Glutamatergic neuron (in vitro differentiated cells): Measurements from ENCODE around the gene POLR1A. TPM values are rescaled to one million over a fixed set of nuclear protein-coding genes. Genes with fewer than 3 reads are reported as not detected.

ENCODE experiments used
- DNase-seq: peaks from one replicate; pipeline ENCODE4 v3.0.0; 2022
- H3K27ac Mint-ChIP-seq: one replicate; pipeline ENCODE4 v1.8.0; 2020; ENCODE audit warnings: mild to moderate bottlenecking, mixed read lengths, inconsistent platforms; ENCODE audit not compliant: unreplicated experiment
- H3K27me3 Mint-ChIP-seq: one replicate; pipeline ENCODE4 v1.8.0; 2020; ENCODE audit warnings: mild to moderate bottlenecking, moderate library complexity, mixed read lengths, inconsistent platforms; ENCODE audit not compliant: unreplicated experiment
- H3K36me3 Mint-ChIP-seq: one replicate; pipeline ENCODE4 v1.8.0; 2020; ENCODE audit warnings: mild to moderate bottlenecking, mixed read lengths, inconsistent platforms; ENCODE audit not compliant: unreplicated experiment
- H3K4me1 Mint-ChIP-seq: one replicate; pipeline ENCODE4 v1.8.0; 2020; ENCODE audit warnings: mild to moderate bottlenecking, low read depth, mixed read lengths, inconsistent platforms; ENCODE audit not compliant: unreplicated experiment
- H3K4me3 Mint-ChIP-seq: one replicate; pipeline ENCODE4 v1.8.0; 2020; ENCODE audit warnings: mild to moderate bottlenecking, mixed read lengths, inconsistent platforms; ENCODE audit not compliant: unreplicated experiment
- H3K9me3 Mint-ChIP-seq: one replicate; pipeline ENCODE4 v1.8.0; 2020; ENCODE audit warnings: mild to moderate bottlenecking, moderate library complexity, mixed read lengths, inconsistent platforms; ENCODE audit not compliant: unreplicated experiment
- total RNA-seq: library from RNA; stranded (reverse); fragmentation: NEBNext Ultra II Directional; extraction: Animal tissue kit (Norgen Biotek cat#: 25700); gene quantifications from one replicate; pipeline ENCODE4 v1.2.1, GENCODE V29; 2021; ENCODE audit not compliant: unreplicated experiment
- TF ChIP-seq, protein P1 (sequence below): fragments of 200-600 bp; sonication (generic); IDR thresholded peaks from one replicate; pipeline ENCODE4 v1.5.0; 2021; ENCODE audit not compliant: partially characterized antibody, unreplicated experiment

The POLR1A gene
- total RNA-seq, 1 donor from 2014 or later = 34.7 TPM

GRCh38 chr2:85997017-85997970 lies 108.4 kb downstream of the POLR1A start:
- peaks cover 8% of the 10 kb centered on the region for H3K36me3 Mint-ChIP-seq

GRCh38 chr2:85996591-85996990 lies 109.1 kb downstream of the POLR1A start:
- Mint-ChIP-seq H3K27me3 (peaks cover 7% of the 10 kb centered on the region), H3K9me3 (peaks cover 5% of the 10 kb centered on the region), H3K4me3 (no peak overlapping the region), H3K36me3 (peaks cover 8% of the 10 kb centered on the region), H3K27ac (no peak overlapping the region), H3K4me1 (peaks cover 5% of the 10 kb centered on the region)
- TF ChIP-seq, protein P1, sequence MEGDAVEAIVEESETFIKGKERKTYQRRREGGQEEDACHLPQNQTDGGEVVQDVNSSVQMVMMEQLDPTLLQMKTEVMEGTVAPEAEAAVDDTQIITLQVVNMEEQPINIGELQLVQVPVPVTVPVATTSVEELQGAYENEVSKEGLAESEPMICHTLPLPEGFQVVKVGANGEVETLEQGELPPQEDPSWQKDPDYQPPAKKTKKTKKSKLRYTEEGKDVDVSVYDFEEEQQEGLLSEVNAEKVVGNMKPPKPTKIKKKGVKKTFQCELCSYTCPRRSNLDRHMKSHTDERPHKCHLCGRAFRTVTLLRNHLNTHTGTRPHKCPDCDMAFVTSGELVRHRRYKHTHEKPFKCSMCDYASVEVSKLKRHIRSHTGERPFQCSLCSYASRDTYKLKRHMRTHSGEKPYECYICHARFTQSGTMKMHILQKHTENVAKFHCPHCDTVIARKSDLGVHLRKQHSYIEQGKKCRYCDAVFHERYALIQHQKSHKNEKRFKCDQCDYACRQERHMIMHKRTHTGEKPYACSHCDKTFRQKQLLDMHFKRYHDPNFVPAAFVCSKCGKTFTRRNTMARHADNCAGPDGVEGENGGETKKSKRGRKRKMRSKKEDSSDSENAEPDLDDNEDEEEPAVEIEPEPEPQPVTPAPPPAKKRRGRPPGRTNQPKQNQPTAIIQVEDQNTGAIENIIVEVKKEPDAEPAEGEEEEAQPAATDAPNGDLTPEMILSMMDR = no peak
- no peak for DNase-seq

More at GRCh38 chr2:85997017-85997970, 108.4 kb downstream of the POLR1A start:
- no peak overlapping the region for H3K27ac Mint-ChIP-seq
- peaks cover 7% of the 10 kb centered on the region for H3K27me3 Mint-ChIP-seq
- peaks cover 5% of the 10 kb centered on the region for H3K9me3 Mint-ChIP-seq
- TF ChIP-seq, protein P1 = no peak
- no peak for DNase-seq
- H3K4me1 Mint-ChIP-seq = peaks cover 5% of the 10 kb centered on the region
- no peak overlapping the region for H3K4me3 Mint-ChIP-seq

- TF ChIP-seq, protein P1 = no peak
- DNase-seq = no peak
- Mint-ChIP-seq H3K36me3 (peaks cover 8% of the 10 kb centered on the region), H3K27ac (no peak overlapping the region), H3K4me3 (no peak overlapping the region), H3K4me1 (peaks cover 5% of the 10 kb centered on the region), H3K9me3 (peaks cover 5% of the 10 kb centered on the region), H3K27me3 (peaks cover 7% of the 10 kb centered on the region)
These were observed 109.8 kb downstream of the POLR1A start for GRCh38 chr2:85995648-85996529.

- Mint-ChIP-seq H3K4me3 (no peak overlapping the region), H3K4me1 (peaks cover 5% of the 10 kb centered on the region), H3K9me3 (peaks cover 5% of the 10 kb centered on the region), H3K27me3 (peaks cover 7% of the 10 kb centered on the region), H3K36me3 (peaks cover 5% of the 10 kb centered on the region), H3K27ac (no peak overlapping the region)
- TF ChIP-seq, protein P1 = no peak
- DNase-seq = no peak
These were observed 110.6 kb downstream of the POLR1A start for GRCh38 chr2:85994897-85995647.
